K562 (cell line): ENCODE data around the gene TMEM135. TPM values are rescaled to one million over a fixed set of nuclear protein-coding genes. Genes with fewer than 3 reads are reported as not detected.

ENCODE experiments used
- AFF1 ChIP-seq, 2 experiments: fragments of 450-650 bp; IDR thresholded peaks; 2 replicates each; pipeline ENCODE4 v1.6.1; 2018; ENCODE audit warnings: mild to moderate bottlenecking in 2 of 2, low read depth in 1 of 2; ENCODE audit not compliant: partially characterized antibody in 2 of 2
- ARID3A ChIP-seq: IDR thresholded peaks from 2 replicates; pipeline ENCODE4 v1.6.1; 2012; ENCODE audit warnings: low read depth, low read length, improper control_type of control experiment, borderline replicate concordance
- BHLHE40 ChIP-seq: IDR thresholded peaks from 2 replicates; pipeline ENCODE4 v1.6.1; 2011; ENCODE audit warnings: low read length, improper control_type of control experiment
- CHAMP1 ChIP-seq: fragments of 450-650 bp; IDR thresholded peaks from 2 replicates; pipeline ENCODE4 v1.6.1; 2016; ENCODE audit warnings: mild to moderate bottlenecking
- KDM5B ChIP-seq: fragments of 200-600 bp; sonication (generic); IDR thresholded peaks from 2 replicates; pipeline ENCODE4 v1.6.1; 2012; ENCODE audit warnings: low read depth, mild to moderate bottlenecking, moderate library complexity, low read length, control low read depth, inconsistent platforms; ENCODE audit not compliant: insufficient replicate concordance
- L3MBTL2 ChIP-seq: fragments of 450-650 bp; IDR thresholded peaks from 2 replicates; pipeline ENCODE4 v1.6.1; 2016; ENCODE audit warnings: mild to moderate bottlenecking, moderate library complexity
- NR2C1 ChIP-seq, 2 experiments: fragments of 450-650 bp; IDR thresholded peaks; 2 replicates each; pipeline ENCODE4 v1.6.1; 2017; ENCODE audit warnings: mild to moderate bottlenecking in 2 of 2, antibody characterized with exemption in 1 of 2, inconsistent platforms in 1 of 2, missing compliant biosample characterization in 1 of 2, missing genetic modification characterization in 1 of 2
- PBX2 ChIP-seq, 2 experiments: IDR thresholded peaks in 1 of 2; conservative IDR thresholded peaks in 1 of 2; 2 replicates each; pipeline ENCODE4 v1.6.1; 2016; ENCODE audit warnings: low read depth in 2 of 2, mild to moderate bottlenecking in 1 of 2, missing compliant biosample characterization in 1 of 2, missing genetic modification characterization in 1 of 2, moderate library complexity in 1 of 2
- SIN3B ChIP-seq: fragments of 450-650 bp; IDR thresholded peaks from 2 replicates; pipeline ENCODE4 v1.6.1; 2017; ENCODE audit warnings: low read depth, mild to moderate bottlenecking, moderate library complexity
- SMAD3 ChIP-seq: fragments of 450-650 bp; formaldehyde crosslinking; conservative IDR thresholded peaks from 2 replicates; pipeline ENCODE4 v1.4.0; 2020; ENCODE audit warnings: mild to moderate bottlenecking
- ZNF175 ChIP-seq: fragments of 200-800 bp; sonication (Bioruptor generic); IDR thresholded peaks from 2 replicates; pipeline ENCODE4 v1.6.1; 2016; ENCODE audit warnings: low read depth, mild to moderate bottlenecking, missing genetic modification characterization, missing compliant biosample characterization
- ZNF589 ChIP-seq: fragments of 200-800 bp; sonication (Bioruptor generic); IDR thresholded peaks from 2 replicates; pipeline ENCODE4 v1.6.1; 2016; ENCODE audit warnings: low read depth, missing genetic modification characterization, missing compliant biosample characterization
- polyA plus RNA-seq, 8 experiments: library from polyadenylated mRNA; depleted of rRNA in 4 of 8; stranded (reverse) in 5 of 8; unstranded in 3 of 8; fragments of >200 nt; fragmentation: Nextera tagmentation in 2 of 8; fragmentation: Illumina TruSeq in 1 of 8; extraction: Ambion mirVana in 2 of 8; extraction: Trizol in 1 of 8; gene quantifications; 2 replicates each; pipeline versions ENCODE4 v1.2.1 to v1.2.3, GENCODE V29; 2011 to 2014; ENCODE audit warnings: inconsistent platforms in 1 of 8, missing spikeins in 1 of 8
- total RNA-seq, 7 experiments: library from RNA; depleted of rRNA in 6 of 7; stranded (reverse); fragments of >200 nt in 6 of 7; fragmentation: Illumina TruSeq in 2 of 7; extraction: Trizol in 2 of 7; gene quantifications; 2 replicates each; pipeline versions ENCODE4 v1.2.1 to v1.2.3, GENCODE V29; 2011 to 2021; ENCODE audit warnings: low replicate concordance in 1 of 7

Gene TMEM135
- total and polyA plus RNA-seq, 9 of the 15 experiments (the other 6 are each of a cell fraction or from before 2014, with no cell fraction given): 17.3 to 53.6 (median 24.9) TPM

GRCh38 chr11:86999859-87000753 is 37.6 kb upstream of the TMEM135 start (continued):
- TF ChIP-seq CHAMP1 (peak; percentile 97), PBX2 (CRISPR knock-in tag; IDR thresholded peaks at IDR 0.05; ENCODE audit: low read depth) (no peak), PBX2 (tag; conservative IDR thresholded peaks at IDR 0.05; ENCODE audit: low read depth) (peak; percentile 60), AFF1 (IDR thresholded peaks at IDR 0.05; ENCODE audit: low read depth in 1 of 2, partially characterized antibody in 2 of 2) (peak; percentile 28 to 85), SMAD3 (CRISPR knock-in tag) (no peak), ARID3A (peak; percentile 79), NR2C1 (IDR thresholded peaks at IDR 0.05) (peak; percentile 67), NR2C1 (tag; IDR thresholded peaks at IDR 0.05) (peak; percentile 78), KDM5B (no peak), SIN3B (no peak), ZNF589 (no peak), ZNF175 (peak; percentile 60; the same call in 1 of the 2 replicates), BHLHE40 (peak; percentile 98), L3MBTL2 (peak; percentile 91)
